DMS79 treated with DMSO at 0.1 percent for 48 hours (cell line): ENCODE data around the gene SFT2D3.

Source experiments
- DNase-seq: peaks from one replicate; lab custom pipeline; 2025; lab: John Stamatoyannopoulos, UW

The SFT2D3 gene, protein sequence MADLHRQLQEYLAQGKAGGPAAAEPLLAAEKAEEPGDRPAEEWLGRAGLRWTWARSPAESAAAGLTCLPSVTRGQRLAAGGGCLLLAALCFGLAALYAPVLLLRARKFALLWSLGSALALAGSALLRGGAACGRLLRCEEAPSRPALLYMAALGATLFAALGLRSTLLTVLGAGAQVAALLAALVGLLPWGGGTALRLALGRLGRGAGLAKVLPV

GRCh38 chr2:127701193-127701650, at the start of gene SFT2D3:
Gene SFT2D3, plus strand, starts transcription at chr2:127701497. Its CDS starts 32 bp downstream, at chr2:127701529.
- DNase-seq, result peak; percentile 90

GRCh38 chr2:127651971-127652550, 49.2 kb upstream of the SFT2D3 start:
- no peak for DNase-seq

DNA sequence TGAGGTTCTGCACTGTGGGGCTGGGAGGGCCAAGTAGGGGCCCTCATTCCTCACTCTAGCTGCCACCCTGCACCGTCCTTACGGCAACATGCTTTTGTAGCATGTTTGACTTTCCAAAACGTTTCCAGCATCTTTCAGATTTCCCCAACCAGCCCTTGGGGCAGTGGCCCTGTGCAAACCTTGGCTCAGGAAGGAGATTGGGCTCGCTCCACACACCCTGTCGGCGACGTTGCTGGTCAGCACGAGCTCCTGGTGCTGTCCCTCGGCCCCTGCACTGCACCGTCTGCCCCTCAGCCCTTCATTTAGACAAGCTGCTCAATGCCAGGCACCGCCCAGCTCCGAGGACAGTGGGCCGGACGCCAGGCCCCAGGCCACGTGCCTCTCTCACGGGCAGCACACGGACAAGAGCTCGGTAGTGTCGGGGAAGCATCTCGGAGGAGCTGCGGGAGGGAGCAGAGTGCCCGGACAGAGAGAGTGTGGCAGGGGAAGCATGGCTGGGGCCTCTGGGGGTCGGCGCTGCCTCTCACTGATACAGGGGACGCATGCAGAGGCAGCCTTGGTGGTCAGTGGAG, 48.4 kb upstream of the SFT2D3 start:
- no peak for DNase-seq

DNA sequence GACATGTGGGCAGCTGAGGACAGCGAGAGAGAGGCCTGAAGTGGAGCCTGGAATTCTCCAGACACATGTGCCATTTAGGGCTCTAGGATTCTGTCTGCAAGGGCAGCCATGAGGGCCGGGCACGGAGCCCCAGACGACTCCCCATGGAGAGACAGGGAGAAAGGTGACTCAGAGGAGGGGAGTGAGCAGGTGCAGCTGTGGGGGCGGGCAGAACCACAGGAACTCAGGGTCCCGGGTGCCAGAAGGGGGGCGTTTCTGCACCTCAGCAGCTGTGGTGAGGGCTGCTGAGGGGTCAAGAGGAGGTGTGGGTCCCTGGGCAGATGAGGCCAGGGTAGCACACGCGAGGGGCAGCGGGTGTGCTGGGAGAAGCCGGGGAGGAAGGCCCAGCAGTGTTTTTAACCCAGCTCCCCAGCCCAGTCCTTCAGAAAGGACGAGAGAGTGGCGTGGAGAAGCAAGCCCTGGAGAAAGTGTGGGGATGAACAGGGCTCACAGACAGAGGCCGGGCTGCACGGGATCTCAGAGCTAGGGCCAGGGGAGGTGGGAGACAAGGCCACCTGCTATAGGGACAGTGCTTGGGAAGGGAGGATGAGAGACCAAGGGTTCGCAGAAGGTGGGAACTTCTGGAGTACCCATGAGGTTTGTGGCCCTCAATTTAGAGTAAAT, 47.7 kb upstream of the SFT2D3 start:
- no peak for DNase-seq

- DNase-seq, result no peak
These were observed 47.0 kb upstream of the SFT2D3 start for GRCh38 chr2:127654084-127654837.

DNA sequence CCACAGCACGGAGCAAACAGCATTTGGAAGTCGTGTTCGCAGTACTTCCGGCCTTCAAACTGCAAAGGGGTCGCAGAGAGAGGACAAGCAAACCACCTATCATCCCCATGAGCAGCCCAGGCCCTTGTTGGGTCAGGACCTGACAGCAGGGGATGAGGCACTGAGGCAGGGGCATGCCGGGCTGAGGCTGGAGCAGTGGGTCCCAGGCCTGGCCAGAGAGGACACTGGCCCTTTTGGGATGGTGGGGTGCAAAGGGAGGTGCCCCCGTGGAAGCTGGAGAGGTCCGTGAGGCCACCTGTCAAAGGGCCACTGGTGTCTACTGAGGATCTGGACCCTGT, 46.5 kb upstream of the SFT2D3 start:
- DNase-seq, result no peak

GRCh38 chr2:127655209-127656073, 45.9 kb upstream of the SFT2D3 start:
- no peak for DNase-seq

GRCh38 chr2:127656569-127657231, 44.6 kb upstream of the SFT2D3 start:
- DNase-seq, result no peak

DNA sequence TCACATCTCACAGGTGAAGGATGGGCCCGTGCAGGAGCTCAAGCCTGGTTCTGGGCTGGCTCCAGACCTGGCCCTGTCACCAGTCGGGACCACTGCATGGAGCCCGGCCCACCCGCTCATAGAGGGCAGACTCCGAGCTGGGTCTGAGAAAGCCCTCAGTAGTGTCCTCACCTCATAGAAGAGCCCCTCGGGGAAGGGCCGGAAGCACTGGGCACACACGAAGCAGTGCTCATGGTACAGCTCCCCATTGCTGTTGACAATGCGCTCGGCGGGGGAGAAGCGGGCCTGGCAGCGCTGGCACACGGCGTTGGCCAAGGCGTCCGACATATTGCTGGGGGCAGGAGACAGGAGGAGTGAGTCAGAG, 44.1 kb upstream of the SFT2D3 start:
- DNase-seq, result no peak

DNA sequence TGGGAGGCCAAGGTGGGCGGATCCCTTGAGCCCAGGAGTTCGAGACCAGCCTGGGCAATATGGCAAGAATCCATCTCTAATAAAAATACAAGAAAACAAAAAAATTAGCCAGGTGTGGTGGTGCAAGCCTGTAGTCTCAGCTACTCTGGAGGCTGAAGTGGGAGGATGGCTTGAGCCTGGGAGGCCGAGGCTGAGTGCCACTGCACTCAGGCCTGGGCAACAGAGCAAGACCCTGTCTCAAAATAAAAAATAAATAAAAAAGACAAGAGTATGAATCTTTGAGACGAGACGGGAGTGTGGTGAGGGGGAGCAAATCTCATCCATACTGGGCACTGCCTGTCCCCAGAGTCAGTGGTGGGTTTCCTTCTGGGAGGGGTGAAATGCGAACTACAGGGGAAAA, 43.2 kb upstream of the SFT2D3 start:
- no peak for DNase-seq

DNA sequence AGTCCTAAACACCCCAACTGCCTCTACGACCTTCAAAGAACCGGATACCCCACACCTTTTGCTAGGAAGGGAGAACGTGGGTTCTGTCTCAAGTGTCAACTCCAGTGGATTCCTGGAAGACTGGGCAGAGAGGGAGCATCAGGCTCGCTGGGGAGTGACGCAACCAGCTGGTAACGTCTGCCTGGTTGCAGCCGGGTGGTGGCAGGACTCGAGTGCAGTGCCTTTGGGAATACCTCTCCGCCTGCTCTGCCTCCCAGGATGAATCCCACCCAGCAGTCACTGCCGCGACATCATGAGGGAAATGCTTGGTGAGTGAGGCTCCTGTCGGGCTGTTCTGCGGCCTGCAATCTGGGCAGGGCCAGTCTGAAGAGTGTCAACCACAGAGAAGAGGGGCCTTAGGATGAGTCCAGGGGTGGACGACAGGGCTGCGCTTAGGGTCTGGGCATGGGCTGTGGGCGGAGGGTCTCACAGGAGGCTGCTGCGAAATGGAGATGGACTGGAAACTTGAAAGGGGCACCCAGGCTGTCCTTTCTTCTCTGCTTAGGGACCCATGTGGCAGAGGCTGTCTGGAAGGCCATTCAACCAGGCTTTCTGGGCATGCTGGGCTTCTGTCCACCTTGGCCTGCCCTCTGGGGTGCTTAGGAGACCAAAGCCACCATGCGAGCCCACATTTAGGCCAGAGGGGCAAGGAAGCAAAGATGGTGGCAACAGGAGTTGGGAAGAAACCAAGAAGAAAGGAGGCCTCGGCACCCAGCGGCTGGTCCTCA, 42.5 kb upstream of the SFT2D3 start:
- no peak for DNase-seq

- no peak for DNase-seq
These were observed 41.6 kb upstream of the SFT2D3 start for GRCh38 chr2:127659408-127660290.

DNA sequence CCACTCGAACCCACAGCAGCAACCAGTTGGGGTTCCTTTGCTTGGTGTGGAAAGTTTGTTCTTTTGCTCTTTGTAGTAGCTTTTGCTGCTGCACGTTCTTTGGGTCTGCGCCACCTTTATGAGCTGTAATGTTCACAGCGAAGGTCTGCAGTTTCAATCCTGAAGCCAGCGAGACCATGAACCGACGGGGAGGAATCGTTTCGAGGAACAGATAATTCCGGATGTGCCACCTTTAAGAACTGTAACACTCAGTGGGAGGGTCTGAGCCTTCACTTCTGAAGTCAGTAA, 41.1 kb upstream of the SFT2D3 start:
- DNase-seq, result no peak

DNA sequence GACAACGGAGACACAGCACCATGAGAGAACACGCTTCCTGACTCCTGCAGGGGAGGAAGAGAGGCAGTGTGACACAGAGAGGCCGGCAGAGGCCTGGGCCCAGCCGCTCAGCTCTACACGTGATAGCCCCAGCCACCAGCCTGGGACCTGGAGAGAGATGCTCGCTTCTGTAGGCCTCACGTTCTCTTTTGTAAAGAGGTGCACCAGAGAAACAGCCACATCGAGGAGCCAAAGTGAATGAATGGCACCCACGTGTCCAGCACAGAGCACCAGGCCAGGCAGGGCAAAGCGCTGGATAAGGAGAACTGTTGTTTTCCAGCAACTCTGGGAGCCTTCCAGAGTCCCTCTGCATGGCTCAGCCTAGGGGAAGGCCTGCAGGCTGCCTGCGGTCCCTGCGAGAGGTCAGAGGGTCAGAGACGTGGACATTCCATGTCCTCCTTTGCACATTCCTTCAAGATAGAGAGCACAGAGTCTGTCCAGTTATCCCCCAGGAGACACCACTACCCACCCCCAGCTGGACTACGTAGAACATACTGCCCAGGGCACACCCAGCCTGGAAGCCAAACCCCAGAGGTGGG, 40.1 kb upstream of the SFT2D3 start:
- DNase-seq, result no peak

GRCh38 chr2:127661949-127662510, 39.3 kb upstream of the SFT2D3 start:
- DNase-seq, result no peak

- no peak for DNase-seq
These were observed 38.2 kb upstream of the SFT2D3 start for GRCh38 chr2:127662937-127663565.

GRCh38 chr2:127663566-127664064, 37.7 kb upstream of the SFT2D3 start:
- no peak for DNase-seq
